Testis (tissue), 2 donors: ENCODE results near the gene NRXN3.

Experiments used
- CTCF ChIP-seq, 3 experiments: fragments of 450-650 bp in 2 of 3; fragments of 200-600 bp in 1 of 3; sonication (generic) in 1 of 3; IDR thresholded peaks; one replicate each; pipeline ENCODE4 v1.5.1; 2016 to 2019; ENCODE audit warnings: antibody characterized with exemption in 3 of 3, mild to moderate bottlenecking in 2 of 3, moderate library complexity in 1 of 3
- POLR2A ChIP-seq: fragments of 450-650 bp; IDR thresholded peaks from one replicate; pipeline ENCODE4 v1.6.1; 2017; ENCODE audit warnings: antibody characterized with exemption, mild to moderate bottlenecking, moderate library complexity

- TF ChIP-seq POLR2A (no peak), CTCF (IDR thresholded peaks at IDR 0.05) (no peak)
Measured at GRCh38 chr14:79703209-79703608, 1533.0 kb downstream of the NRXN3 start.
